HG03565 (cell line): ENCODE data around the gene PRMT7.

Experiments
- ATAC-seq: cut with Tn5 transposase; IDR thresholded peaks from one replicate; pipeline ENCODE4 v1.9.1; 2021; ENCODE audit warnings: mild to moderate bottlenecking, moderate library complexity; ENCODE audit not compliant: unreplicated experiment

The PRMT7 gene

GRCh38 chr16:68373528-68374245, 62.9 kb downstream of the PRMT7 start:
- no peak for ATAC-seq

DNA sequence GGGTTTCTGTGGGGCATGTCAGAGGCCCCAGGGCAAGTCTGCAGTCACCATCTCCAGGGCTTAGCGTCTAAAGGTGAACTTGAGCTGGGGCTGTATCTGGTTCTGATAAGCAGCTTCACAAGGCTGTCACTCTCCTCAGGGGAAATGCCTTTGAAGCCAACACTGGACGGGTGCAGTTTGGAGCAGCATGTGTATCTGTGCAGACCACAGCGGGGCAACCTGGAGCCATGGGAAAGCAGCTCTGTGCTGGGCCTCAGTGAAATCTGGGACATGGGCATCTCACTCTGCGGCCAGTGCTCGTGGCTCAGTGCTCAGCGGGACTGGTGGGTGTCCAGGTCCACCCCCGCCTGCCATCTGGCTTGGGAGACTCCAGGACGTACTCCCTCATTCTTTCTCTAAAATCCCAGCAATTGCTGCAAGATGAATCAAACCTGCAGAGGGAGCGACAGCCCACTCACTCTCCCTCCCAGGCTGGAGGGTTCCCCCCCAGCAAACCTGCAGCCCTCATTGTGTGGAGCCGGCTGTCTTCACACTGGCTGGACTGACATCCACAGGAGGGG, 63.5 kb downstream of the PRMT7 start:
- no peak for ATAC-seq

DNA sequence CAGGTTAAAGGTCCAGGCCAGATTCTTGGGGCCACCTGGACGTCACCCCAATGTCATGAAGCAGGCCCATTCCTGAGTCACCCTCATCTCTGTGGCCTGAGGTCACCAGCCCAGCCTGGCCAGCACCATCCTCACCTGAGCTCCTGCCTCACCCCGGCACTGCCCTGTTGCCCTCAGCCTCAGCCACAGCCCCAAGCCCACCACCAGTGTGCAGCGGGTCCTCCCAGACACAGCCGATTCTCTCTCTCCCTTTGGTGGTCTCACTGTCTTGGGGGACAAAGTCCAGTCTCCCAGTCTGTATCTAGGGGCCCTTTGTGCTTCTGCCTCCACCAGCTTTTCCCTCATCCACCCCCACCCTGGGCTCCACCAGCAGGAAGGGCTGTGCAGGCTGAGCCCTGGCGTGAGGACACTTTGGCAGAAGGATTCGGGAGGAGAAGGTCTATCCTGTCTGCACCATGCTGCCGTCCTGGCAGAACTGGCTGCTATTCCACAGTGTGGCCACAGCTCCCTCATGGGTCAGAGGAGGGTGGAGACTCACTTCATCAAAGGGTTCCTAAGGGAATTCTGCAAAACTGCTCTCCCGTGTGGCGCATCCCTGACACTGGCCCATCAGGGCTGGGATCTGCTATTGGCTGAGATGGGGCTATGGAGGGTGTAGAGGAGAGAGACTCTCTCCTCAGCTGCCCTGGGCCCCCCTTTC, 64.3 kb downstream of the PRMT7 start:
- no peak for ATAC-seq

- no peak for ATAC-seq
Measured at GRCh38 chr16:68375801-68376536, 65.2 kb downstream of the PRMT7 start.

DNA sequence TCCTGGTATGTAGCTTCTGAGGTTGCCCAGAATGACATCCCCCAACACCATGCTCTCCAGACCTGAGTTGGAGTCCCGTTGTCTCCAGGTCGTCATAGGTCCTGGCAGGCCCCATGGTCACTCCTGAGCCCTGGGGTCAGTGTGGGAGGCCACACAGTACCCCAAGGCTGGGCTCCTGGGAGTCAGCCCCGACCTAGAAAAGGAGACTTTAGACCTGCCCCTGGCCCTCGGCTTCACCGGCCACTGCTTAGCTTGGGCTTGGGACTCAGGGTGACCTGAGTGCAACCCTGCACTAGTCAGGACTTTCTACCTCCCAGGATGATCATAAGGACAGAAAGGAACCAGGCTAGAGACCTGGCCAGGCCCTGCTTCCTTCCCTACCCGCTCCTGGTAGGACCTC, 65.8 kb downstream of the PRMT7 start:
- no peak for ATAC-seq

- ATAC-seq = no peak
Measured at GRCh38 chr16:68377221-68377620, 66.4 kb downstream of the PRMT7 start.

- no peak for ATAC-seq
Measured at GRCh38 chr16:68377667-68378393, 67.0 kb downstream of the PRMT7 start.

DNA sequence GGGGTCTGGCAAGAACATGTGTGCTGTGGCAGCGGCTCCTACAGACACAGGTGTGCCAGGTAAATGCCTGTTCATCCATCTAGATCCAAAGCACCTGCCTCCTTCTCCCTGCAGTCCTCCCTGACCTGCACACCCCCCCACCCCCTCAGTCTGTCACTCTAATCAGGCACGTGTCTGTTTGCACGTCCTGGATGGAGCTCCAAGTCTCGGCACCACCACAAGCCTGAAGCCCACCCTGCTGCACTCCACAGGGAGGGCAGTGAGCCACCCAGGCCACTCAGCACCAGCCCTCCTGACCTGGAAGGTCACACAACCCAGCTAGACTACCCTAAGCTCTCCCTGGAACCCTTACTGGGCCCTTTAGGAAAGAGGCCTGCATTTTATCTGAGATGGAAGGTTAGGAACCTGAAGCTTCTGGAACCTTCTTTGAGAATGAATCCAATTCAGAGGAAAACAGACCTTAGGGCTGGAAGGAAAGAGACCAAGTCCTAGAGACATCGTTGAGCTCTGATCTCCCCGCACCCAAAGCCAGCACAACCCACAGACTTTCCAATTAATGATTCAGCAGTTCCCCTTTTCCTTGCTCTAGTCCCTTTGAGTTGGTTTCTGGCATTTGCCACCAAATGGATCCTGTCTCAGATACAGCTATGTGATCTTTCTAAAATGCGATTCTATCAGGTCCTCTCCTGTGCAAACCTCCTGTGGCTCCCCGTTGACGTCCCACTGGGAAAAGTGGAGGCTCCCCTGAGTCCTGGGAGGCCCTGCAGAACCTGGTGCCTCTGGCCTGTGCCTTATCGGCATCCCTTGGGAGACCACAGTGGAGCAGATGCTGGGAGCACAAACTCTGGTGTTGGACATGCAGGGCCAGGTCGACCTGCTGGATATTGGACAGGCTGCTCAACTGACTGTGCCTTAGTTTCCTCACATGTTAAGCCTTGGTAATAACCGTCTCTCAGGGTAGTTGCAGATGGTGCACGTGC, 67.9 kb downstream of the PRMT7 start:
- ATAC-seq = no peak

- ATAC-seq = no peak
Measured at GRCh38 chr16:68379472-68380347, 68.9 kb downstream of the PRMT7 start.

DNA sequence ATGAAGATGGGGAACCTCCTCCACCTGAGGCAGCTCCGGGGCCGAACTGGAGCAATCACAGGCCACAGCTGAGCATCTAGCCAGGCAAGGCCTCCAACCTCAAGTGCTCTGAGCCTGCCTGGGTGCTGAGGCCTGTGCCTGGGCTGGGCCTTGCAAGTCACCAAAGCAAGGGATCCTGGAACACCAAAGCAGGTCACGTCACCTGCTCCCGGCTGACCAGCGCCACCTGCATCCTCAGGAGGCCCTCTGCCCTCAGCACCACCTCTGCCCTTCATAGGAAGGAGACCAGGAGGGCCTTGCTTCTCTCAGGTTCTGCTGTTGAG, 69.5 kb downstream of the PRMT7 start:
- no peak for ATAC-seq

DNA sequence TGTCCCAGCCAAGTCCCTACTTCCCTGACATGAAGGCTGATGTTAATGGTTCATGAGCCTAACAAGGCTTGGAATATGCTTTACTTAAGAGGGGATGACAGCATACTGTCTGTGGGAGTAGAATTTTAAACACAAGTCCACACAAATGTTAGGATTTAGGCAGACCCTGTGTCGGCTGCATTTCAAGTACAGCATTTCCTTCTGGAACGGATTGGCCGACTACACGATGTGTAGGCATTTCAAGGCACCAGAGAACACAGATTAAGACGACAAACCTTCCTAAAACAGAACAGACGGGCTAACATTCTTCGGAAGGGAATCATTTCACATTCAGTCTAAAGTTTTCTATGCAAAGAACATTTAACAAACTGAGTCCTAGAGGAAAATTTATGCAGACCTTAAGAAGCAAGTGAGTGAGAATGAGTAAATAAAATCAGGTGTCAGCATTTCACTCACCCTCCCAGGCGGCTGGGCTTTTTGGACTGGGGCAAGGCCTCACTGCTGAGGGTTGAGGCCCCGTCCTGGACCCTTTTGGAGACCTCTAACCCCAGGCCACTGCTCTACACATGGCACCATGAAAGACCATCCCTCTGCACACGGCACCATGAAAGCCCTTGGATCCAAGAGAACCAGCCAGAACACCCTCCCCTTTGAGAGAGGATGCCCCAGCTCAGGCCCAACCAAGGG, 70.0 kb downstream of the PRMT7 start:
- no peak for ATAC-seq

GRCh38 chr16:68381363-68381724, 70.5 kb downstream of the PRMT7 start:
- no peak for ATAC-seq

DNA sequence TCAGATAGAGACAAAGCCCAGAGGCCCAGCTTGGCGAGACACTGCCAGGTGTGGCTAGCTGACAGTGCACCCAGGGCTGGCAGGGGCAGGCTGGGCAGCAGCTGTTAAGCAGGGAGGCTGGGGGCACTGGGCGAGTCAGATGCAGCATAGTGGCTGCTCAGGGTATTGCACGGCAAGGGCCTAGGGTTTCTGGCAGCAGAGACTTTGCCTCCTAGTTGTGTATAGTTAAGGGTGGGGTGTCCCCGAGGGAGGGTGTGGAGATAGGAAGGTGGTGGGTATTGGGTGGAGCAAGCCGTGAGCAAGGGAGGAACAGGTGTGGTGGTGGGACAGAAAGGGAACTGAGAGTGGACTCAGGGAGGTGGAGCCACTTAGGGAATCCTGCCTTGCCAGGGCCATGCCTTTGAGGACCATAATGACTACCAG, 71.5 kb downstream of the PRMT7 start:
- ATAC-seq = no peak

- ATAC-seq = no peak
Measured at GRCh38 chr16:68383858-68384257, 73.0 kb downstream of the PRMT7 start.

- no peak for ATAC-seq
Measured at GRCh38 chr16:68384288-68385161, 73.7 kb downstream of the PRMT7 start.

DNA sequence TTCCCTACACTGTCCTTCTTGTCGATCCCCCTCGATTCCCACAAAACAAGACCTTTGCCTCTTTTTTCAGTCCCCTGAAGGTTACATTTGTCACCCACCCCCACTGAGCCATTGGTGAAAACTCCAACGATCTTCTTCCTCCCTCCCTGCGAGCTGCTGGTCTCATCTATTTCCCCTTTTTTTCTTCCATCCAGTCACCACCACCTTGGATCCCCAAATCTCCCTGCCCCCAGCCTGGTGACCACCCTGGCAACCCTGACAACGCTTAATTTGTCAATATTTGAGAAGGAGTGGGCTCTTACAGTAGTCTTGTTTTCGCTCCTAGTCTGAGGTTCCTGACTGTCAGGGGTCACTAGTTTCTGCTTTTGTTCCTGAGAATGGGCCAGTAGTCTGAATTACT, 74.6 kb downstream of the PRMT7 start:
- ATAC-seq = no peak

GRCh38 chr16:68386628-68387027, 75.8 kb downstream of the PRMT7 start:
- no peak for ATAC-seq
